Thyroid gland (tissue), 4 donors: ENCODE results near the gene CRACR2B.

Source experiments
- POLR2A ChIP-seq, 2 donors: fragments of 450-650 bp; IDR thresholded peaks; one replicate each; pipeline ENCODE4 v1.6.1; 2017; ENCODE audit warnings: antibody characterized with exemption in 2 of 2, mild to moderate bottlenecking in 2 of 2, moderate library complexity in 1 of 2
- TF ChIP-seq, protein P1 (sequence below), 6 experiments: fragments of 200-600 bp in 3 of 6; fragments of 450-650 bp in 3 of 6; sonication (generic) in 3 of 6; IDR thresholded peaks; one replicate each; pipeline ENCODE4 v1.5.1; 2016 to 2019; ENCODE audit warnings: antibody characterized with exemption in 6 of 6, mild to moderate bottlenecking in 2 of 6, inconsistent platforms in 1 of 6, moderate library complexity in 1 of 6

DNA sequence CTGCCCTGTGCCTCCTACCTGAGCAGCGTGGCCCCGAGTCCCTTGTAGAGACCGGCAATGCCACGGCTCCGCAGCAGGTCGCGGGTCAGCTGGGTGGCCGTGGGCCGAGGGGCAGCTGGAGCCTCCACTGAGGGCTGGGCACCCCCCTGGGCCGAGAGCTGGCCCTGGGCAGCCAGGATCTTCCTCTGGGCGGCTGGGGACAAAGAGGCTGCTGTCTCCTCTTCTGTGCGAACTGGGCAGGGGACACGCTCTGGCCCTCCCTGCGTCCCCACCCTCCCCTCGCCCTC lies 35.2 kb upstream of the CRACR2B start:
- TF ChIP-seq, protein P1, sequence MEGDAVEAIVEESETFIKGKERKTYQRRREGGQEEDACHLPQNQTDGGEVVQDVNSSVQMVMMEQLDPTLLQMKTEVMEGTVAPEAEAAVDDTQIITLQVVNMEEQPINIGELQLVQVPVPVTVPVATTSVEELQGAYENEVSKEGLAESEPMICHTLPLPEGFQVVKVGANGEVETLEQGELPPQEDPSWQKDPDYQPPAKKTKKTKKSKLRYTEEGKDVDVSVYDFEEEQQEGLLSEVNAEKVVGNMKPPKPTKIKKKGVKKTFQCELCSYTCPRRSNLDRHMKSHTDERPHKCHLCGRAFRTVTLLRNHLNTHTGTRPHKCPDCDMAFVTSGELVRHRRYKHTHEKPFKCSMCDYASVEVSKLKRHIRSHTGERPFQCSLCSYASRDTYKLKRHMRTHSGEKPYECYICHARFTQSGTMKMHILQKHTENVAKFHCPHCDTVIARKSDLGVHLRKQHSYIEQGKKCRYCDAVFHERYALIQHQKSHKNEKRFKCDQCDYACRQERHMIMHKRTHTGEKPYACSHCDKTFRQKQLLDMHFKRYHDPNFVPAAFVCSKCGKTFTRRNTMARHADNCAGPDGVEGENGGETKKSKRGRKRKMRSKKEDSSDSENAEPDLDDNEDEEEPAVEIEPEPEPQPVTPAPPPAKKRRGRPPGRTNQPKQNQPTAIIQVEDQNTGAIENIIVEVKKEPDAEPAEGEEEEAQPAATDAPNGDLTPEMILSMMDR (IDR thresholded peaks at IDR 0.05), result no peak
- TF ChIP-seq POLR2A (IDR thresholded peaks at IDR 0.05), result no peak
